Measurements from ENCODE around the gene PRPF18. TPM values are rescaled to one million over a fixed set of nuclear protein-coding genes. Genes with fewer than 3 reads are reported as not detected.
A peak's percentile ranks its signal among the peaks of the same experiment; 100 is the strongest.

Gene PRPF18
- total and polyA plus RNA-seq, 2 donors from 2014 or later = 23.0 to 24.4 TPM

DNA sequence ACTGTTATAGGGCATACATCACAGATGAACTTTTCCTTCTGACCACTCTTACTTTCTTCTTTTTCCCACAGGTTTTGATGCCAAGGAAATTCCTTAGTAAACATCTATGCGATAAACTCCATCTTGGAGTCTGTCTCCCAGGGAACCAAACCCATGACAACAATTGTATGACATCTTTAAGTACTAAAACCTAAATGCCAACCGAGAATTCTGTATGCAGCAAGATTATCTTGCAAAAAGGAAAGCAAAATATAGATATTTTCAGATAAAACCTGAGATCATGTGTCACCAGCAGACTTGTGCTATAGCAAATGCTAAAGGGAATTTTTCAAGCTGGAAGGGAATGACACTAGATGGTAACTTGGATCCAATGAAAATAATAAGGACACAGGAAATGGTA is 36.0 kb upstream of the PRPF18 start:
- intact Hi-C loops (cut with DNase I) = no loop called here
- H3K27me3 ChIP-seq (ENCODE audit: control insufficient read depth, insufficient read depth, low read length) = no peaks in the 10 kb centered on the region
- FAIRE-seq (no peak), DNase-seq (no peak)
- H3K36me3 ChIP-seq (ENCODE audit: control insufficient read depth in 2 of 3, insufficient read depth in 3 of 3, low read length in 3 of 3) = no peaks in the 10 kb centered on the region
- H3K4me1 ChIP-seq (ENCODE audit: control insufficient read depth in 2 of 3, insufficient read depth in 2 of 3, low read depth in 1 of 3, low read length in 3 of 3) = no peaks in the 10 kb centered on the region
- H3K9ac ChIP-seq (ENCODE audit: low read length in 3 of 3) = no peak overlapping the region
- no peak overlapping the region for H3K27ac ChIP-seq (ENCODE audit: low read depth in 2 of 2, low read length in 2 of 2)
- TF ChIP-seq, protein P1, sequence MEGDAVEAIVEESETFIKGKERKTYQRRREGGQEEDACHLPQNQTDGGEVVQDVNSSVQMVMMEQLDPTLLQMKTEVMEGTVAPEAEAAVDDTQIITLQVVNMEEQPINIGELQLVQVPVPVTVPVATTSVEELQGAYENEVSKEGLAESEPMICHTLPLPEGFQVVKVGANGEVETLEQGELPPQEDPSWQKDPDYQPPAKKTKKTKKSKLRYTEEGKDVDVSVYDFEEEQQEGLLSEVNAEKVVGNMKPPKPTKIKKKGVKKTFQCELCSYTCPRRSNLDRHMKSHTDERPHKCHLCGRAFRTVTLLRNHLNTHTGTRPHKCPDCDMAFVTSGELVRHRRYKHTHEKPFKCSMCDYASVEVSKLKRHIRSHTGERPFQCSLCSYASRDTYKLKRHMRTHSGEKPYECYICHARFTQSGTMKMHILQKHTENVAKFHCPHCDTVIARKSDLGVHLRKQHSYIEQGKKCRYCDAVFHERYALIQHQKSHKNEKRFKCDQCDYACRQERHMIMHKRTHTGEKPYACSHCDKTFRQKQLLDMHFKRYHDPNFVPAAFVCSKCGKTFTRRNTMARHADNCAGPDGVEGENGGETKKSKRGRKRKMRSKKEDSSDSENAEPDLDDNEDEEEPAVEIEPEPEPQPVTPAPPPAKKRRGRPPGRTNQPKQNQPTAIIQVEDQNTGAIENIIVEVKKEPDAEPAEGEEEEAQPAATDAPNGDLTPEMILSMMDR (IDR thresholded peaks at IDR 0.05; ENCODE audit: borderline replicate concordance, extremely low read depth, insufficient read depth) = no peak
- peaks cover 0 to 5% (median 0%) of the 10 kb centered on the region in 3 donors for H3K9me3 ChIP-seq (ENCODE audit: control insufficient read depth in 2 of 3, insufficient read depth in 1 of 3, low read length in 3 of 3)
- no peak overlapping the region for H3K4me3 ChIP-seq (ENCODE audit: low read length in 3 of 3)

GRCh38 chr10:13555884-13556510 is 30.8 kb upstream of the PRPF18 start:
- H3K9me3 ChIP-seq (ENCODE audit: control insufficient read depth in 2 of 3, insufficient read depth in 1 of 3, low read length in 3 of 3) = peaks cover 0 to 2% (median under 1%) of the 10 kb centered on the region in 3 donors
- intact Hi-C loops (cut with DNase I) = no loop called here
- H3K36me3 ChIP-seq (ENCODE audit: control insufficient read depth in 2 of 3, insufficient read depth in 3 of 3, low read length in 3 of 3) = no peaks in the 10 kb centered on the region
- DNase-seq (peak in 4 of 5 donors; percentile 62 to 88 (median 76)), FAIRE-seq (no peak)
- H3K4me1 ChIP-seq (ENCODE audit: control insufficient read depth in 2 of 3, insufficient read depth in 2 of 3, low read depth in 1 of 3, low read length in 3 of 3) = peaks cover 0 to 2% (median 0%) of the 10 kb centered on the region in 3 donors
- H3K27ac ChIP-seq (ENCODE audit: low read depth in 2 of 2, low read length in 2 of 2) = no peak overlapping the region
- TF ChIP-seq, protein P1 (IDR thresholded peaks at IDR 0.05; ENCODE audit: borderline replicate concordance, extremely low read depth, insufficient read depth) = no peak
- no peak overlapping the region for H3K9ac ChIP-seq (ENCODE audit: low read length in 3 of 3)
- H3K4me3 ChIP-seq (ENCODE audit: low read length in 3 of 3) = no peak overlapping the region
- H3K27me3 ChIP-seq (ENCODE audit: control insufficient read depth, insufficient read depth, low read length) = no peaks in the 10 kb centered on the region

- intact Hi-C loops (cut with DNase I) = no loop called here
- DNase-seq (no peak), FAIRE-seq (no peak)
- Histone ChIP-seq H3K27me3 (ENCODE audit: control insufficient read depth, insufficient read depth, low read length) (no peaks in the 10 kb centered on the region), H3K27ac (ENCODE audit: low read depth in 2 of 2, low read length in 2 of 2) (no peak overlapping the region), H3K9ac (ENCODE audit: low read length in 3 of 3) (no peak overlapping the region), H3K36me3 (ENCODE audit: control insufficient read depth in 2 of 3, insufficient read depth in 3 of 3, low read length in 3 of 3) (no peaks in the 10 kb centered on the region), H3K4me3 (ENCODE audit: low read length in 3 of 3) (no peak overlapping the region), H3K9me3 (ENCODE audit: control insufficient read depth in 2 of 3, insufficient read depth in 1 of 3, low read length in 3 of 3) (peaks cover 0 to 2% (median 0%) of the 10 kb centered on the region in 3 donors), H3K4me1 (ENCODE audit: control insufficient read depth in 2 of 3, insufficient read depth in 2 of 3, low read depth in 1 of 3, low read length in 3 of 3) (peaks cover 0 to 2% (median 2%) of the 10 kb centered on the region in 3 donors)
- TF ChIP-seq, protein P1 (IDR thresholded peaks at IDR 0.05; ENCODE audit: borderline replicate concordance, extremely low read depth, insufficient read depth) = no peak
Observed at GRCh38 chr10:13559124-13559700, 27.6 kb upstream of the PRPF18 start.
